H9 (cell line): ENCODE results near the gene SNX32. TPM values are rescaled to one million over a fixed set of nuclear protein-coding genes. Genes with fewer than 3 reads are reported as not detected.

Source experiments
- DNase-seq: peaks from one replicate; pipeline ENCODE4 v3.0.0-alpha.2; 2017
- H2AFZ ChIP-seq: one replicate; pipeline ENCODE4 v1.6.1; 2013; ENCODE audit warnings: mild to moderate bottlenecking, low read length, control low read depth, moderate library complexity
- H2AK5ac ChIP-seq: 2 replicates; pipeline ENCODE4 v1.6.1; 2013; ENCODE audit warnings: low read length, control low read depth, mixed read lengths; ENCODE audit not compliant: insufficient read length
- H2BK120ac ChIP-seq: one replicate; pipeline ENCODE4 v1.6.1; 2013; ENCODE audit warnings: low read depth, mild to moderate bottlenecking, low read length, control low read depth, inconsistent platforms; ENCODE audit not compliant: poor library complexity, severe bottlenecking
- H2BK12ac ChIP-seq: 2 replicates; pipeline ENCODE4 v1.6.1; 2013; ENCODE audit warnings: low read length, control low read depth, mixed read lengths, low read depth; ENCODE audit not compliant: insufficient read length
- H2BK15ac ChIP-seq: 2 replicates; pipeline ENCODE4 v1.6.1; 2013; ENCODE audit warnings: low read depth, low read length, control low read depth
- H2BK20ac ChIP-seq: one replicate; pipeline ENCODE4 v1.6.1; 2013; ENCODE audit warnings: low read depth, mild to moderate bottlenecking, low read length, control low read depth, inconsistent platforms; ENCODE audit not compliant: poor library complexity, severe bottlenecking
- H2BK5ac ChIP-seq: 2 replicates; pipeline ENCODE4 v1.6.1; 2013; ENCODE audit warnings: low read length, control low read depth, mixed read lengths; ENCODE audit not compliant: insufficient read length
- H3K14ac ChIP-seq: 2 replicates; pipeline ENCODE4 v1.6.1; 2013; ENCODE audit warnings: low read length, control low read depth; ENCODE audit not compliant: insufficient read depth
- H3K18ac ChIP-seq: 2 replicates; pipeline ENCODE4 v1.6.1; 2013; ENCODE audit warnings: low read depth, mild to moderate bottlenecking, mixed read lengths, low read length, control low read depth; ENCODE audit not compliant: insufficient read length
- H3K23ac ChIP-seq: 2 replicates; pipeline ENCODE4 v1.6.1; 2013; ENCODE audit warnings: low read length, control low read depth, mixed read lengths, low read depth; ENCODE audit not compliant: insufficient read length
- H3K23me2 ChIP-seq: 2 replicates; pipeline ENCODE4 v1.6.1; 2013; ENCODE audit warnings: low read depth, mild to moderate bottlenecking, mixed read lengths, low read length, control low read depth; ENCODE audit not compliant: insufficient read length, poor library complexity, severe bottlenecking
- H3K27ac ChIP-seq: 2 replicates; pipeline ENCODE4 v1.5.1; 2013; ENCODE audit warnings: low read length, control low read depth, mixed read lengths, low read depth; ENCODE audit not compliant: insufficient read length
- H3K27me3 ChIP-seq: 2 replicates; pipeline ENCODE4 v1.6.1; 2013; ENCODE audit warnings: low read length, control low read depth, inconsistent platforms; ENCODE audit not compliant: insufficient read depth
- H3K4ac ChIP-seq: 2 replicates; pipeline ENCODE4 v1.6.1; 2013; ENCODE audit warnings: low read depth, mild to moderate bottlenecking, control low read depth, inconsistent platforms, low read length, moderate library complexity
- H3K4me1 ChIP-seq: 2 replicates; pipeline ENCODE4 v1.6.1; 2013; ENCODE audit warnings: low read length, control low read depth, inconsistent platforms; ENCODE audit not compliant: insufficient read depth
- H3K4me2 ChIP-seq: 2 replicates; pipeline ENCODE4 v1.6.1; 2013; ENCODE audit warnings: low read length, control low read depth, mixed read lengths; ENCODE audit not compliant: insufficient read length, insufficient read depth
- H3K56ac ChIP-seq: 2 replicates; pipeline ENCODE4 v1.6.1; 2013; ENCODE audit warnings: low read depth, mild to moderate bottlenecking, mixed read lengths, low read length, control low read depth; ENCODE audit not compliant: insufficient read length
- H3K79me1 ChIP-seq: 2 replicates; pipeline ENCODE4 v1.6.1; 2013; ENCODE audit warnings: low read depth, mild to moderate bottlenecking, moderate library complexity, low read length, control low read depth, inconsistent platforms; ENCODE audit not compliant: insufficient read depth, poor library complexity, severe bottlenecking
- H3K79me2 ChIP-seq: 2 replicates; pipeline ENCODE4 v1.6.1; 2013; ENCODE audit warnings: low read length, control low read depth, inconsistent platforms; ENCODE audit not compliant: insufficient read depth
- H3K9ac ChIP-seq: 2 replicates; pipeline ENCODE4 v1.6.1; 2013; ENCODE audit warnings: low read length, control low read depth, mixed read lengths; ENCODE audit not compliant: insufficient read length; ENCODE audit errors: extremely low read depth
- H3K9me3 ChIP-seq: one replicate; pipeline ENCODE4 v1.6.1; 2013; ENCODE audit warnings: low read depth, low read length, inconsistent platforms; ENCODE audit not compliant: control insufficient read depth
- H3T11ph ChIP-seq: one replicate; pipeline ENCODE4 v1.6.1; 2013; ENCODE audit warnings: mild to moderate bottlenecking, low read length, control low read depth, inconsistent platforms
- H4K20me1 ChIP-seq: one replicate; pipeline ENCODE4 v1.6.1; 2013; ENCODE audit not compliant: control insufficient read depth, insufficient read length, insufficient read depth
- H4K5ac ChIP-seq: 2 replicates; pipeline ENCODE4 v1.6.1; 2013; ENCODE audit warnings: low read depth, mild to moderate bottlenecking, mixed read lengths, low read length, control low read depth; ENCODE audit not compliant: insufficient read length
- H4K8ac ChIP-seq: replicated peaks from 2 replicates; pipeline ENCODE4 v1.6.1; 2013; ENCODE audit warnings: low read length, control low read depth, mixed read lengths, low read depth; ENCODE audit not compliant: insufficient read length
- H4K91ac ChIP-seq: 2 replicates; pipeline ENCODE4 v1.6.1; 2013; ENCODE audit warnings: low read depth, mild to moderate bottlenecking, moderate library complexity, mixed read lengths, low read length, control low read depth; ENCODE audit not compliant: insufficient read length
- H3K27ac Mint-ChIP-seq, 3 experiments: 2 replicates in 2 of 3; 3 replicates in 1 of 3; pipeline ENCODE4 v1.8.0; 2020 to 2021; ENCODE audit warnings: mixed read lengths in 3 of 3, mild to moderate bottlenecking in 1 of 3, moderate library complexity in 1 of 3
- H3K27me3 Mint-ChIP-seq: 2 replicates; pipeline ENCODE4 v1.8.0; 2021; ENCODE audit warnings: low read depth, mild to moderate bottlenecking, moderate library complexity, mixed read lengths
- H3K36me3 Mint-ChIP-seq, 3 experiments: 2 replicates in 2 of 3; 3 replicates in 1 of 3; pipeline ENCODE4 v1.8.0; 2020 to 2021; ENCODE audit warnings: low read depth in 3 of 3, mixed read lengths in 3 of 3; ENCODE audit not compliant: insufficient read depth in 1 of 3
- H3K4me1 Mint-ChIP-seq, 2 experiments: 2 replicates each; pipeline ENCODE4 v1.8.0; 2020; ENCODE audit warnings: mixed read lengths in 2 of 2
- H3K4me3 Mint-ChIP-seq, 2 experiments: 2 replicates in 1 of 2; 3 replicates in 1 of 2; pipeline ENCODE4 v1.8.0; 2020 to 2021; ENCODE audit warnings: mild to moderate bottlenecking in 2 of 2, mixed read lengths in 2 of 2, moderate library complexity in 1 of 2
- H3K9me3 Mint-ChIP-seq, 2 experiments: 2 replicates in 1 of 2; 3 replicates in 1 of 2; pipeline ENCODE4 v1.8.0; 2020; ENCODE audit warnings: mild to moderate bottlenecking in 2 of 2, mixed read lengths in 2 of 2, moderate library complexity in 1 of 2
- WGBS: extraction: QIAGEN DNeasy Blood & Tissue Kit; methylation state at CpG from one replicate; pipeline ENCODE4 v1.1.7; 2013; ENCODE audit warnings: missing lambda C conversion rate, low lambda C conversion rate, mixed read lengths; ENCODE audit not compliant: insufficient read length; ENCODE audit errors: extremely low coverage; 5-methylcytosine and 5-hydroxymethylcytosine counted together
- total RNA-seq: library from RNA; stranded (reverse); gene quantifications from 2 replicates; pipeline ENCODE4 v1.2.1, GENCODE V29; 2021
- TF ChIP-seq, protein P1 (sequence below): fragments of 200-600 bp; sonication (generic); conservative IDR thresholded peaks from 3 replicates; pipeline ENCODE4 v1.8.0; 2021; ENCODE audit warnings: antibody characterized with exemption, mild to moderate bottlenecking

The SNX32 gene
- total RNA-seq, 1 experiment from 2014 or later, result 1.2 TPM

DNA sequence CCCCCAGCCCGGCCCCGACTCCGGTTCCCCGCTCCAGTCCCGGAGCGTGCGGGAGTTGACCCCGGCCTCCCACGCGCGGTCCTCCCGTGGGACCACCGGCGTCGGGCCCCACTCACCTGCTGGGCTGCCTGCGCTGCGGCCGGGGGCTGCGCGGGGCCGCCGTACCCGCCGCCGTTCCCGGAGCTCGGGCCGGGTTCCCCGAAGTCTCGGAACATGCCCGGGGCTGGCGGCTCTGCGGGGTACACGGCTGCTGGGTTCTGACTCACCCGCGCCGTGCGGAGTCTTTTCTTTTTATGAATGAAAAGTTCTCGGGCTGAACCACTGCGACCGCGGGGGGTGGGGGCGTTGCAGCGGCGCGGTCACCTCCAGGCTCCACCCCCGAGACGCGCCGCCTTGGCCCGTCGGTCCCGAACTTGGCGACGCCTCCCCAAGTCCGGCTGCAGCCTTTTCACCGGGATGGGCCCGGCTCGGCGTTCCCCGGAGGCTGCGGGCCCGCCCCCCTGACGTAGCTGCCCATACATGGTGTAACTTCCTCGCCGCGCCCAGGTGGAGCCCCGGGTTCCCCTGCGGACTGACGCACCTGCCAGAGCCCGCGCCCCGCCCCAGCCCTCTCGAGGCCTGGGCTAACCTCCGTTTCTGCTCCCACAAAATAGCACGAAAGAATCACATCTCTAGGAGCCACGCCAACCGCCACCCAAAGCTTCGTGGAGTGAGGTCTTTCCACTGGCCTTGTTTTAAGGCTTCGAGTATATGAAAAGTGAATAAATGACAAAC is 66.5 kb downstream of the SNX32 start, which contains the start of gene FOSL1:
Gene FOSL1, minus strand, starts transcription at position 264 of the 774 bp plus-strand sequence. Its CDS starts 49 bp downstream, at position 215.
- H3K4me1 Mint-ChIP-seq, result peaks cover 14 to 17% of the 10 kb centered on the region in 2 experiments

More for the DNA sequence above, 66.5 kb downstream of the SNX32 start, which contains the start of gene FOSL1:
- Histone ChIP-seq H3K27me3 (peaks cover 17% of the 10 kb centered on the region; the same call in 1 of the 2 replicates), H3K4ac (no peak within 1 kb of the TSS), H4K91ac (no peak within 1 kb of the TSS), H3K23me2 (peaks cover 9% of the 10 kb centered on the region), H3K9ac (no peak within 1 kb of the TSS), H3K27ac (no peak within 1 kb of the TSS), H2BK12ac (no peak within 1 kb of the TSS), H3K79me2 (no peaks in the 10 kb centered on the region), H2BK20ac (no peak within 1 kb of the TSS), H2BK5ac (no peak within 1 kb of the TSS), H3K56ac (no peak within 1 kb of the TSS), H3K18ac (peak within 1 kb of the TSS; percentile 65), H4K5ac (no peak within 1 kb of the TSS), H3K79me1 (no peaks in the 10 kb centered on the region), H3K14ac (peak within 1 kb of the TSS; percentile 62; the same call in 1 of the 2 replicates), H3K4me2 (peak within 1 kb of the TSS; percentile 86), H3K9me3 (no peaks in the 10 kb centered on the region), H4K8ac (no peak within 1 kb of the TSS), H2BK120ac (no peak within 1 kb of the TSS), H3K4me1 (no peaks in the 10 kb centered on the region), H2AFZ (no peak within 1 kb of the TSS), H3K23ac (no peak within 1 kb of the TSS), H2AK5ac (no peak within 1 kb of the TSS), H3T11ph (no peak within 1 kb of the TSS), H4K20me1 (no peaks in the 10 kb centered on the region), H2BK15ac (no peak within 1 kb of the TSS)
- H3K27me3 Mint-ChIP-seq, result peaks cover 75% of the 10 kb centered on the region
- TF ChIP-seq, protein P1, sequence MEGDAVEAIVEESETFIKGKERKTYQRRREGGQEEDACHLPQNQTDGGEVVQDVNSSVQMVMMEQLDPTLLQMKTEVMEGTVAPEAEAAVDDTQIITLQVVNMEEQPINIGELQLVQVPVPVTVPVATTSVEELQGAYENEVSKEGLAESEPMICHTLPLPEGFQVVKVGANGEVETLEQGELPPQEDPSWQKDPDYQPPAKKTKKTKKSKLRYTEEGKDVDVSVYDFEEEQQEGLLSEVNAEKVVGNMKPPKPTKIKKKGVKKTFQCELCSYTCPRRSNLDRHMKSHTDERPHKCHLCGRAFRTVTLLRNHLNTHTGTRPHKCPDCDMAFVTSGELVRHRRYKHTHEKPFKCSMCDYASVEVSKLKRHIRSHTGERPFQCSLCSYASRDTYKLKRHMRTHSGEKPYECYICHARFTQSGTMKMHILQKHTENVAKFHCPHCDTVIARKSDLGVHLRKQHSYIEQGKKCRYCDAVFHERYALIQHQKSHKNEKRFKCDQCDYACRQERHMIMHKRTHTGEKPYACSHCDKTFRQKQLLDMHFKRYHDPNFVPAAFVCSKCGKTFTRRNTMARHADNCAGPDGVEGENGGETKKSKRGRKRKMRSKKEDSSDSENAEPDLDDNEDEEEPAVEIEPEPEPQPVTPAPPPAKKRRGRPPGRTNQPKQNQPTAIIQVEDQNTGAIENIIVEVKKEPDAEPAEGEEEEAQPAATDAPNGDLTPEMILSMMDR, result no peak
- DNase-seq, result peak; percentile 99
- no CpG with 5 or more reads among the region's 80 CpGs for WGBS
- H3K4me3 Mint-ChIP-seq, result peak within 1 kb of the TSS; percentile 78 to 80
- peaks cover 0 to 20% (median 0%) of the 10 kb centered on the region in 3 experiments; a peak in 2 of 7 replicates for H3K36me3 Mint-ChIP-seq
- H3K27ac Mint-ChIP-seq, result 0 out of 7 replicates have a peak within 1 kb of the TSS, but pooled peaks of 1 of the 3 experiments have one; percentile 14
- no peaks in the 10 kb centered on the region; a peak in 1 of 5 replicates for H3K9me3 Mint-ChIP-seq
